Neutrophil (primary cell): Measurements from ENCODE around the gene CMBL.

ENCODE experiments used
- H3K27ac ChIP-seq: fragments of 200-600 bp; sonication (generic); 2 replicates; pipeline ENCODE4 v1.5.1; 2016; ENCODE audit warnings: mild to moderate bottlenecking, moderate library complexity
- H3K27me3 ChIP-seq: fragments of 200-600 bp; sonication (generic); 2 replicates; pipeline ENCODE4 v1.6.0; 2016; ENCODE audit warnings: mild to moderate bottlenecking
- H3K36me3 ChIP-seq: fragments of 200-600 bp; sonication (generic); 2 replicates; pipeline ENCODE4 v1.5.1; 2017
- H3K4me1 ChIP-seq, 2 experiments: fragments of 200-600 bp in 1 of 2; sonication (generic) in 1 of 2; 1 replicate in 1 of 2; 2 replicates in 1 of 2; pipeline versions ENCODE4 v1.5.1 to v1.6.1; 2013 to 2016; ENCODE audit warnings: low read depth in 1 of 2, low read length in 1 of 2, mild to moderate bottlenecking in 1 of 2, moderate library complexity in 1 of 2; ENCODE audit not compliant: control insufficient read depth in 1 of 2, insufficient read depth in 1 of 2
- H3K4me3 ChIP-seq, 2 experiments: fragments of 200-600 bp in 1 of 2; sonication (generic) in 1 of 2; 1 replicate in 1 of 2; 2 replicates in 1 of 2; pipeline ENCODE4 v1.5.1; 2013 to 2016; ENCODE audit warnings: low read depth in 1 of 2, low read length in 1 of 2, mild to moderate bottlenecking in 1 of 2, moderate library complexity in 1 of 2
- H3K9me3 ChIP-seq: fragments of 200-600 bp; sonication (generic); 2 replicates; pipeline ENCODE4 v1.5.1; 2016
- CTCF ChIP-seq: fragments of 200-600 bp; sonication (generic); IDR thresholded peaks from 2 replicates; pipeline ENCODE4 v1.5.1; 2016; ENCODE audit warnings: antibody characterized with exemption

The CMBL gene

GRCh38 chr5:10303699-10304170, 4.0 kb downstream of the CMBL start:
- H3K27ac ChIP-seq = no peak overlapping the region
- H3K36me3 ChIP-seq = no peaks in the 10 kb centered on the region
- peaks cover 38% of the 10 kb centered on the region for H3K27me3 ChIP-seq
- H3K9me3 ChIP-seq = no peaks in the 10 kb centered on the region
- no peak for TF ChIP-seq CTCF
- peaks cover 6% of the 10 kb centered on the region in 2 experiments for H3K4me1 ChIP-seq
- no peak overlapping the region for H3K4me3 ChIP-seq

- peaks cover 6% of the 10 kb centered on the region in 2 experiments for H3K4me1 ChIP-seq
- H3K27me3 ChIP-seq = peaks cover 33% of the 10 kb centered on the region
- H3K9me3 ChIP-seq = no peaks in the 10 kb centered on the region
- H3K27ac ChIP-seq = no peak overlapping the region
- H3K4me3 ChIP-seq = no peak overlapping the region
- no peaks in the 10 kb centered on the region for H3K36me3 ChIP-seq
- TF ChIP-seq CTCF = no peak
These were observed 4.5 kb downstream of the CMBL start for GRCh38 chr5:10303201-10303600.

DNA sequence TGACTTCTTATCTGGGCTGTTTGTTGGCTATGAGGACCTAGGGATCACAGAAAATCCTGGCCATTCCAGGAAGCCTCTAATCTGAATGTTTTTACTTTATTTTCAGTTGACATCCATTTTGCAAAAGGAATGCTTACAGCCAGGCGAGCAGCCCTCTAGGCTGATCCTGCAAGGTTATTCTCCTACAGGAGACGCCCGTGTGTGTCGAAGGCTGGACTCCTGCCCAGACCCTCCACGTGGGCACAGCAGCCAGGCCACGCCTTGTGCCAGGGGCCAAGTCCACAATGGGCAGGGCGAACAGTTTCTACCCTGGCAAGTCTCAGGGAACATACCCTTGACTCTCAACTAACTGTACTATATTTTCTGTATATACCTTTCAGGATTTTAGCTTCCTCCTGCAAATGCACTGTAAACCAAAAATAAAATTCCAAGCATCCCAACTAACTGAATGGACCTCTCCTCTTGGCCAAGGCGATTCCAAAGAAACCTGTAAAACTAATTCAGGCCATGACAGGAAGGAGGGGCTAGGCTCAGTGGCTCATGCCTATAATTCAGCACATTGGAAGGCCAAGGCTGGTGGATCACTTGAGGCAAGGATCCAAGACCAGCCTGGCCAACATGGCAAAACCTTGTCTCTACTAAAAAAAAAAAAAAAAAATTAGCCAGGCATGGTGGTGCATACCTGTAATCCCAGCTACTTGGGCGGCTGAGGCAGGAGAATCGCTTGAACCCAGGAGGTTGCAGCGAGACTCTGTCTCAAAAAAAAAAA, 5.7 kb downstream of the CMBL start:
- no peaks in the 10 kb centered on the region for H3K9me3 ChIP-seq
- H3K27ac ChIP-seq = no peak overlapping the region
- no peaks in the 10 kb centered on the region for H3K36me3 ChIP-seq
- no peak for TF ChIP-seq CTCF
- peaks cover 22% of the 10 kb centered on the region for H3K27me3 ChIP-seq
- H3K4me1 ChIP-seq = peaks cover under 1% of the 10 kb centered on the region in 2 experiments
- no peak overlapping the region for H3K4me3 ChIP-seq

- H3K27ac ChIP-seq = no peak overlapping the region
- H3K4me3 ChIP-seq = no peak overlapping the region
- no peaks in the 10 kb centered on the region for H3K36me3 ChIP-seq
- no peak for TF ChIP-seq CTCF
- H3K4me1 ChIP-seq = no peaks in the 10 kb centered on the region
- peaks cover 14% of the 10 kb centered on the region for H3K27me3 ChIP-seq
- H3K9me3 ChIP-seq = no peaks in the 10 kb centered on the region
These were observed 6.4 kb downstream of the CMBL start for GRCh38 chr5:10301266-10301665.

DNA sequence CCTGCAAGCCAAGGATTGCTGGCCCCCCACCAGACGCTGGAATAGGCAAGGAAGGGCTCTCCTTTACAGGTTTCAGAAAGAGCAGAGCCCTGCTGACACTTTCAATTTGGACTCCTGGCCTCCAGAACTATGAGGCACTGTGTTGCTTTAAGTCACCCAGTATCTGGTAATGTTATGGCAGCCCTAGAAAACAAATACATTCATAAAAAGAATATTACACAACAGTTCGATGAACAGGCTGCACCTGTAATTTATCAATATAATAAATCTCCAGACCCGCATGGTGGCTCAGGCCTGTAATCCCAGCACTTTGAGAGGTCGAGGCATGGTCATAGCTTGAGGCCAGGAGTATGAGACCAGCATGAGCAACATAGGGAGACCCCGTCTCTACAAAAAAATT, 7.5 kb downstream of the CMBL start:
- peaks cover 4% of the 10 kb centered on the region for H3K27me3 ChIP-seq
- no peak overlapping the region for H3K4me3 ChIP-seq
- H3K27ac ChIP-seq = no peak overlapping the region
- no peaks in the 10 kb centered on the region for H3K36me3 ChIP-seq
- no peak for TF ChIP-seq CTCF
- no peaks in the 10 kb centered on the region for H3K9me3 ChIP-seq
- H3K4me1 ChIP-seq = no peaks in the 10 kb centered on the region
